HG03025 (cell line): Measurements from ENCODE around the gene HSD17B3.
"Not testable (repeated sequence)": the region's sequence is repeated elsewhere in the genome, so short reads cannot be mapped to it uniquely, and the experiment has no call there.

Experiments used
- ATAC-seq: cut with Tn5 transposase; IDR thresholded peaks from one replicate; pipeline ENCODE4 v1.9.1; 2021; ENCODE audit warnings: mild to moderate bottlenecking, moderate library complexity; ENCODE audit not compliant: unreplicated experiment, low FRiP score

Gene HSD17B3

GRCh38 chr9:96302021-96302420 lies at the start of gene HSD17B3:
TSS of gene HSD17B3 (minus strand) at chr9:96302176. CDS start at chr9:96302104, 72 bp downstream.
- no peak for ATAC-seq

- no peak for ATAC-seq
Observed at GRCh38 chr9:96350866-96351265, 48.9 kb upstream of the HSD17B3 start.

- no peak for ATAC-seq
Observed at GRCh38 chr9:96348261-96348660, 46.3 kb upstream of the HSD17B3 start.

- ATAC-seq, result no peak
Observed at GRCh38 chr9:96345551-96345950, 43.6 kb upstream of the HSD17B3 start.

- ATAC-seq, result no peak
Observed at GRCh38 chr9:96344458-96345180, 42.6 kb upstream of the HSD17B3 start.

- ATAC-seq, result no peak
Observed at GRCh38 chr9:96343515-96344360, 41.8 kb upstream of the HSD17B3 start.

GRCh38 chr9:96342571-96343245 lies 40.7 kb upstream of the HSD17B3 start:
- no peak for ATAC-seq

GRCh38 chr9:96340707-96341106 lies 38.7 kb upstream of the HSD17B3 start:
- ATAC-seq, result no peak

- ATAC-seq, result no peak
Observed at GRCh38 chr9:96338299-96338698, 36.3 kb upstream of the HSD17B3 start.

GRCh38 chr9:96333958-96334357 lies 32.0 kb upstream of the HSD17B3 start:
- ATAC-seq, result no peak

- no peak for ATAC-seq
Observed at GRCh38 chr9:96331236-96331947, 29.4 kb upstream of the HSD17B3 start.

GRCh38 chr9:96327694-96328352 lies 25.8 kb upstream of the HSD17B3 start:
- no peak for ATAC-seq

- ATAC-seq, result no peak
Observed at GRCh38 chr9:96323169-96323568, 21.2 kb upstream of the HSD17B3 start.

- ATAC-seq, result not testable (repeated sequence)
Observed at GRCh38 chr9:96322736-96323135, 20.8 kb upstream of the HSD17B3 start.

GRCh38 chr9:96322210-96322609 lies 20.2 kb upstream of the HSD17B3 start:
- not testable (repeated sequence) for ATAC-seq

GRCh38 chr9:96321515-96321914 lies 19.5 kb upstream of the HSD17B3 start:
- no peak for ATAC-seq

- no peak for ATAC-seq
Observed at GRCh38 chr9:96320749-96321280, 18.8 kb upstream of the HSD17B3 start.

GRCh38 chr9:96318921-96319565 lies 17.1 kb upstream of the HSD17B3 start:
- ATAC-seq, result no peak

GRCh38 chr9:96317335-96317980 lies 15.5 kb upstream of the HSD17B3 start:
- ATAC-seq, result no peak
